OCI-LY7 (cell line): ENCODE measurements around the gene ZNF644.

Source experiments
- EZH2phosphoT487 ChIP-seq: fragments of 200-600 bp; sonication (generic); IDR thresholded peaks from 2 replicates; pipeline ENCODE4 v1.6.1; 2018; ENCODE audit warnings: low read depth, borderline replicate concordance, mild to moderate bottlenecking, mixed run types, antibody characterized with exemption, low read length, moderate library complexity, mixed read lengths
- TF ChIP-seq, protein P1 (sequence below): fragments of 200-600 bp; sonication (generic); conservative IDR thresholded peaks from 2 replicates; pipeline ENCODE4 v1.5.1; 2014; ENCODE audit warnings: mild to moderate bottlenecking, antibody characterized with exemption, low read length, moderate library complexity, mixed read lengths

DNA sequence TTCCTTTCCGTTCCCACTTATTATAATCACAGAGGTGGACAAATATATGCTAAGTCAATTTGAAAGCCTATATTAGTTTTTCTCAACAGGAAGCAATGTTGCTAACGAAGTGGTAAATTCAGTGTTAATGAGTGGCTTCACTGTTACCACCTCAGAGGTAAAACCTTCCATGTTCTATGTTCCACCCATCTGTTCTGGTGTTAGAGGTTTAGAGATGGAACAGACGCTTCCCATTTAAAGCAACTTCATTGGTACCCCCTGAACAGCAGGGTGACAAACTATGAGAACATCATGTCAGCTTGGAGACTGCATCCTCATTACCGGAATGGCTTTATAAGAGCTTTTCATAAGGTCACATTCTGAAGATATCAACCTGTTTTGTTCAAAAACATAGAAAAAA lies 77.9 kb downstream of the ZNF644 start:
- TF ChIP-seq, protein P1, sequence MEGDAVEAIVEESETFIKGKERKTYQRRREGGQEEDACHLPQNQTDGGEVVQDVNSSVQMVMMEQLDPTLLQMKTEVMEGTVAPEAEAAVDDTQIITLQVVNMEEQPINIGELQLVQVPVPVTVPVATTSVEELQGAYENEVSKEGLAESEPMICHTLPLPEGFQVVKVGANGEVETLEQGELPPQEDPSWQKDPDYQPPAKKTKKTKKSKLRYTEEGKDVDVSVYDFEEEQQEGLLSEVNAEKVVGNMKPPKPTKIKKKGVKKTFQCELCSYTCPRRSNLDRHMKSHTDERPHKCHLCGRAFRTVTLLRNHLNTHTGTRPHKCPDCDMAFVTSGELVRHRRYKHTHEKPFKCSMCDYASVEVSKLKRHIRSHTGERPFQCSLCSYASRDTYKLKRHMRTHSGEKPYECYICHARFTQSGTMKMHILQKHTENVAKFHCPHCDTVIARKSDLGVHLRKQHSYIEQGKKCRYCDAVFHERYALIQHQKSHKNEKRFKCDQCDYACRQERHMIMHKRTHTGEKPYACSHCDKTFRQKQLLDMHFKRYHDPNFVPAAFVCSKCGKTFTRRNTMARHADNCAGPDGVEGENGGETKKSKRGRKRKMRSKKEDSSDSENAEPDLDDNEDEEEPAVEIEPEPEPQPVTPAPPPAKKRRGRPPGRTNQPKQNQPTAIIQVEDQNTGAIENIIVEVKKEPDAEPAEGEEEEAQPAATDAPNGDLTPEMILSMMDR: no peak
- no peak for TF ChIP-seq EZH2phosphoT487
